PFSK-1 (cell line): Measurements from ENCODE around the gene RPL31.

ENCODE experiments used
- FOXP2 ChIP-seq: optimal IDR thresholded peaks from 2 replicates; pipeline ENCODE3; 2011; ENCODE audit warnings: borderline replicate concordance, control low read depth, inconsistent platforms; ENCODE audit not compliant: insufficient read depth; ENCODE audit errors: extremely low read length, extremely low read depth
- POLR2AphosphoS5 ChIP-seq: IDR thresholded peaks from 2 replicates; pipeline ENCODE4 v1.6.1; 2012; ENCODE audit warnings: low read depth, mild to moderate bottlenecking, control low read depth, low read length, moderate library complexity
- SIN3A ChIP-seq: IDR thresholded peaks from 2 replicates; pipeline ENCODE4 v1.6.1; 2012; ENCODE audit warnings: mild to moderate bottlenecking, low read length, moderate library complexity, borderline replicate concordance; ENCODE audit not compliant: insufficient read depth
- TAF1 ChIP-seq: IDR thresholded peaks from 2 replicates; pipeline ENCODE4 v1.6.1; 2012; ENCODE audit warnings: low read length, control low read depth, borderline replicate concordance; ENCODE audit not compliant: insufficient read depth
- TF ChIP-seq, protein P1 (sequence below), 2 experiments: IDR thresholded peaks; 2 replicates each; pipeline versions ENCODE4 v1.6.1 to v1.8.0; 2011 to 2012; ENCODE audit warnings: low read depth in 2 of 2, low read length in 2 of 2, control low read depth in 1 of 2, inconsistent platforms in 1 of 2, mild to moderate bottlenecking in 1 of 2, moderate library complexity in 1 of 2; ENCODE audit not compliant: insufficient read depth in 1 of 2

Gene RPL31

GRCh38 chr2:100999995-101000394, 2.1 kb upstream of the RPL31 start:
- TF ChIP-seq TAF1 (no peak), POLR2AphosphoS5 (no peak), FOXP2 (no peak)

DNA sequence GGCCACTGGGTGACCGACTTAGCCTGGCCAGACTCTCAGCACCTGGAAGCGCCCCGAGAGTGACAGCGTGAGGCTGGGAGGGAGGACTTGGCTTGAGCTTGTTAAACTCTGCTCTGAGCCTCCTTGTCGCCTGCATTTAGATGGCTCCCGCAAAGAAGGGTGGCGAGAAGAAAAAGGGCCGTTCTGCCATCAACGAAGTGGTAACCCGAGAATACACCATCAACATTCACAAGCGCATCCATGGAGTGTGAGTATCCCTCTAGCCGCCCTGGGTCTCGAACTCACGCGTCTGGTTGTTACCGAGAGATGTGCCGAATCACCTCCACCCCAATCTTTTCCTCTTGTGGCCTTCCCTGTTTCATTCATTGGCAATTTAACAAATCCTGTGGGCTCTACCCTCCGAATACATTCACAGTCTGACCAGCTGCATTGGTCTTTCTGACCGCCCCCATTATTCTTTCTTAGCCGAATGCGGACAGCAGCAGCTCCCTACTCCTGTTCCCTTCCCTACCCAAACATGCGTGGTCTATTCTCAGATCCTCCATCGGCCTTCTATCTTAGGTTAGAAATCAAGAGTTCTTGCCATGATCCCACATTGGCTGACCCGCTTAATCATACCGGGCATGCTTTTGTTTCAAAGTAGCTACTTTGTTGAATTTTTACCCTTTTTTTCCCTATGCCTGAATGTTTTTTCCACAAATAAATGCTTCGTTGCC, 631 bp downstream of the RPL31 start:
- no peak for TF ChIP-seq TAF1
- no peak for TF ChIP-seq FOXP2
- TF ChIP-seq SIN3A = no peak
- TF ChIP-seq POLR2AphosphoS5 = no peak; the same call in none of the 2 replicates
- TF ChIP-seq, protein P1, sequence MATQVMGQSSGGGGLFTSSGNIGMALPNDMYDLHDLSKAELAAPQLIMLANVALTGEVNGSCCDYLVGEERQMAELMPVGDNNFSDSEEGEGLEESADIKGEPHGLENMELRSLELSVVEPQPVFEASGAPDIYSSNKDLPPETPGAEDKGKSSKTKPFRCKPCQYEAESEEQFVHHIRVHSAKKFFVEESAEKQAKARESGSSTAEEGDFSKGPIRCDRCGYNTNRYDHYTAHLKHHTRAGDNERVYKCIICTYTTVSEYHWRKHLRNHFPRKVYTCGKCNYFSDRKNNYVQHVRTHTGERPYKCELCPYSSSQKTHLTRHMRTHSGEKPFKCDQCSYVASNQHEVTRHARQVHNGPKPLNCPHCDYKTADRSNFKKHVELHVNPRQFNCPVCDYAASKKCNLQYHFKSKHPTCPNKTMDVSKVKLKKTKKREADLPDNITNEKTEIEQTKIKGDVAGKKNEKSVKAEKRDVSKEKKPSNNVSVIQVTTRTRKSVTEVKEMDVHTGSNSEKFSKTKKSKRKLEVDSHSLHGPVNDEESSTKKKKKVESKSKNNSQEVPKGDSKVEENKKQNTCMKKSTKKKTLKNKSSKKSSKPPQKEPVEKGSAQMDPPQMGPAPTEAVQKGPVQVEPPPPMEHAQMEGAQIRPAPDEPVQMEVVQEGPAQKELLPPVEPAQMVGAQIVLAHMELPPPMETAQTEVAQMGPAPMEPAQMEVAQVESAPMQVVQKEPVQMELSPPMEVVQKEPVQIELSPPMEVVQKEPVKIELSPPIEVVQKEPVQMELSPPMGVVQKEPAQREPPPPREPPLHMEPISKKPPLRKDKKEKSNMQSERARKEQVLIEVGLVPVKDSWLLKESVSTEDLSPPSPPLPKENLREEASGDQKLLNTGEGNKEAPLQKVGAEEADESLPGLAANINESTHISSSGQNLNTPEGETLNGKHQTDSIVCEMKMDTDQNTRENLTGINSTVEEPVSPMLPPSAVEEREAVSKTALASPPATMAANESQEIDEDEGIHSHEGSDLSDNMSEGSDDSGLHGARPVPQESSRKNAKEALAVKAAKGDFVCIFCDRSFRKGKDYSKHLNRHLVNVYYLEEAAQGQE (IDR thresholded peaks at IDR 0.05; ENCODE audit: insufficient read depth in 1 of 2, low read depth in 2 of 2, low read length in 2 of 2) = no peak

DNA sequence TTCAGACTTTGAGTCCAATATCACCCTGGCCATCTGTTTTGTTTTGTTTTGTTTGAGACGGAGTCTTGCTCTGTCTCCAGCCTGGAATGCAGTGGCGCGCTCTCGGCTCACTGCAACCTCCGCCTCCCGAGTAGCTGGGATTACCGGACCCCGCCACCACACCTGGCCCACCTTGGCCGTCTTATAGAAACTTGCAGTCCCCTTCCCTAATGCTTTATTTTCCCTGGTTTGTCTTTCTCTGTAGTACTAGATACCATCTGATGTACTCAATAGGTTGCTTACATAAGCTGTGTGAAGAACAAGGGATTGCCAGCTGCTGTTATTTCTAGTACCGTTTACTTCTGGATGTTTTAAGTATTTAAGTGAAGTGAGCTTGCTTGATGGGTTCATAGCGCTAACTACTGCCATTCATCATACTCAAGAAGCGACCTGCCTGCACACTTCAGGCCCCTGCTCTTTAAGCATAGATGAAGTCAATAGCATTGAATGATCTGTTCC, 1.2 kb downstream of the RPL31 start:
- TF ChIP-seq POLR2AphosphoS5 = no peak
- 0 out of 2 replicates have a peak, but pooled peaks have one; percentile 13 for TF ChIP-seq TAF1
- no peak for TF ChIP-seq SIN3A
- no peak for TF ChIP-seq FOXP2
- TF ChIP-seq, protein P1 (IDR thresholded peaks at IDR 0.05; ENCODE audit: insufficient read depth in 1 of 2, low read depth in 2 of 2, low read length in 2 of 2) = no peak

GRCh38 chr2:101004620-101005325, 2.7 kb downstream of the RPL31 start:
- TF ChIP-seq POLR2AphosphoS5 = peak; percentile 53; the same call in 1 of the 2 replicates
- TF ChIP-seq, protein P1 (IDR thresholded peaks at IDR 0.05; ENCODE audit: insufficient read depth in 1 of 2, low read depth in 2 of 2, low read length in 2 of 2) = no peak
- TF ChIP-seq TAF1 = no peak

GRCh38 chr2:101006065-101006715, 4.1 kb downstream of the RPL31 start:
- TF ChIP-seq SIN3A = no peak
- TF ChIP-seq, protein P1 (IDR thresholded peaks at IDR 0.05; ENCODE audit: insufficient read depth in 1 of 2, low read depth in 2 of 2, low read length in 2 of 2) = no peak
- TF ChIP-seq TAF1 = no peak
- TF ChIP-seq POLR2AphosphoS5 = no peak; the same call in 1 of the 2 replicates
- TF ChIP-seq FOXP2 = no peak
